ENCODE measurements around the gene HAND1. TPM values are rescaled to one million over a fixed set of nuclear protein-coding genes. Genes with fewer than 3 reads are reported as not detected.
"Not testable (repeated sequence)": the region's sequence is repeated elsewhere in the genome, so short reads cannot be mapped to it uniquely, and the experiment has no call there.

HAND1 gene
- polyA plus RNA-seq, 1 experiment, result not detected

GRCh38 chr5:154519359-154519758 lies 41.3 kb upstream of the HAND1 start:
- POLR2A ChIA-PET, result no interaction called here
- peaks cover 52% of the 10 kb centered on the region for H3K27me3 ChIP-seq (ENCODE audit: control insufficient read depth, insufficient read depth, low read length)
- TF ChIP-seq CTCF (IDR thresholded peaks at IDR 0.05; ENCODE audit: low read depth, low read length), result no peak
- CTCF ChIA-PET, result interaction anchor here (1.7 to 2.7 kb wide), 3 partner anchors 7 to 447 kb away, joined by 6 to 19 read pairs (median 12); no protein-coding TSS in a partner anchor
- no peak for DNase-seq (ENCODE audit: low read depth, low spot score)
- no peaks in the 10 kb centered on the region for H3K9me3 ChIP-seq (ENCODE audit: control insufficient read depth, insufficient read depth, low read length)
- H3K27ac ChIP-seq (ENCODE audit: low read depth, low read length), result no peak overlapping the region
- H3K4me3 ChIP-seq (ENCODE audit: low read depth, low read length), result no peak overlapping the region

GRCh38 chr5:154518438-154518867 lies 40.4 kb upstream of the HAND1 start:
- no peak overlapping the region for H3K27ac ChIP-seq (ENCODE audit: low read depth, low read length)
- TF ChIP-seq CTCF (IDR thresholded peaks at IDR 0.05; ENCODE audit: low read depth, low read length), result no peak
- no peaks in the 10 kb centered on the region for H3K9me3 ChIP-seq (ENCODE audit: control insufficient read depth, insufficient read depth, low read length)
- CTCF ChIA-PET, result interaction anchor here (0.9 to 1.0 kb wide), 2 partner anchors 50 to 446 kb away, joined by 3 to 4 read pairs; no protein-coding TSS in a partner anchor
- no peak for DNase-seq (ENCODE audit: low read depth, low spot score)
- H3K27me3 ChIP-seq (ENCODE audit: control insufficient read depth, insufficient read depth, low read length), result peaks cover 51% of the 10 kb centered on the region
- no peak overlapping the region for H3K4me3 ChIP-seq (ENCODE audit: low read depth, low read length)
- POLR2A ChIA-PET, result no interaction called here

- ChIA-PET POLR2A (no interaction called here), CTCF (interaction anchor here (1.0 kb wide), 1 partner anchor 446 kb away, joined by 4 read pairs; no protein-coding TSS in a partner anchor)
- H3K9me3 ChIP-seq (ENCODE audit: control insufficient read depth, insufficient read depth, low read length), result no peaks in the 10 kb centered on the region
- H3K27me3 ChIP-seq (ENCODE audit: control insufficient read depth, insufficient read depth, low read length), result peaks cover 51% of the 10 kb centered on the region
- TF ChIP-seq CTCF (IDR thresholded peaks at IDR 0.05; ENCODE audit: low read depth, low read length), result no peak
- H3K27ac ChIP-seq (ENCODE audit: low read depth, low read length), result no peak overlapping the region
- DNase-seq (ENCODE audit: low read depth, low spot score), result no peak
- H3K4me3 ChIP-seq (ENCODE audit: low read depth, low read length), result no peak overlapping the region
Measured at GRCh38 chr5:154517810-154518437, 39.9 kb upstream of the HAND1 start.

- no peak for TF ChIP-seq CTCF (IDR thresholded peaks at IDR 0.05; ENCODE audit: low read depth, low read length)
- Histone ChIP-seq H3K27ac (ENCODE audit: low read depth, low read length) (no peak overlapping the region), H3K4me3 (ENCODE audit: low read depth, low read length) (no peak overlapping the region), H3K9me3 (ENCODE audit: control insufficient read depth, insufficient read depth, low read length) (no peaks in the 10 kb centered on the region), H3K27me3 (ENCODE audit: control insufficient read depth, insufficient read depth, low read length) (peaks cover 43% of the 10 kb centered on the region)
- CTCF ChIA-PET, result no interaction called here
- no peak for DNase-seq (ENCODE audit: low read depth, low spot score)
- POLR2A ChIA-PET, result no interaction called here
Measured at GRCh38 chr5:154517181-154517580, 39.2 kb upstream of the HAND1 start.

GRCh38 chr5:154516475-154516874 lies 38.4 kb upstream of the HAND1 start:
- DNase-seq (ENCODE audit: low read depth, low spot score), result no peak
- ChIA-PET POLR2A (no interaction called here), CTCF (no interaction called here)
- peaks cover 42% of the 10 kb centered on the region for H3K27me3 ChIP-seq (ENCODE audit: control insufficient read depth, insufficient read depth, low read length)
- no peaks in the 10 kb centered on the region for H3K9me3 ChIP-seq (ENCODE audit: control insufficient read depth, insufficient read depth, low read length)
- no peak for TF ChIP-seq CTCF (IDR thresholded peaks at IDR 0.05; ENCODE audit: low read depth, low read length)
- H3K27ac ChIP-seq (ENCODE audit: low read depth, low read length), result no peak overlapping the region
- H3K4me3 ChIP-seq (ENCODE audit: low read depth, low read length), result no peak overlapping the region

- H3K27me3 ChIP-seq (ENCODE audit: control insufficient read depth, insufficient read depth, low read length), result peaks cover 34% of the 10 kb centered on the region
- DNase-seq (ENCODE audit: low read depth, low spot score); CTCF ChIA-PET; POLR2A ChIA-PET; H3K9me3 ChIP-seq (ENCODE audit: control insufficient read depth, insufficient read depth, low read length); H3K27ac ChIP-seq (ENCODE audit: low read depth, low read length); H3K4me3 ChIP-seq (ENCODE audit: low read depth, low read length): not testable (repeated sequence)
Measured at GRCh38 chr5:154515488-154515887, 37.5 kb upstream of the HAND1 start.
